HCT116 (cell line): ENCODE data around the gene LSS. TPM values are rescaled to one million over a fixed set of nuclear protein-coding genes. Genes with fewer than 3 reads are reported as not detected.

Experiments used
- ATAC-seq: fragments of 200-7000 bp; cut with Tn5 transposase; 2 replicates; pipeline ENCODE4 v1.9.1; 2020; ENCODE audit warnings: mild to moderate bottlenecking, moderate library complexity
- BruUV-seq: library from RNA; stranded (reverse); fragments of 400-500 nt; replicated peaks from 2 replicates; lab custom pipeline; 2021; lab: Mats Ljungman, UMichigan
- CTCF ChIA-PET: fragments of 300-600 bp; sonication (Branson Sonifier 250); formaldehyde crosslinking; loops from one replicate; lab custom pipeline; 2021; ENCODE audit warnings: antibody characterized with exemption; lab: Charles Lee
- POLR2A ChIA-PET: fragments of 300-600, 350-600 bp; sonication (Branson Sonifier 250); formaldehyde crosslinking; loops from one replicate; lab custom pipeline; 2021; ENCODE audit warnings: antibody characterized with exemption; lab: Charles Lee
- RAD21 ChIA-PET, 2 experiments: fragments of 300-600 bp; sonication (Branson Sonifier 250); formaldehyde crosslinking; loops; one replicate each; lab custom pipeline; 2023; ENCODE audit warnings: low total read pairs in 2 of 2; ENCODE audit not compliant: uncharacterized antibody in 2 of 2, unreplicated experiment in 2 of 2, low non-redundant PET in 1 of 2; lab: Charles Lee
- DNase-seq: peaks from one replicate; pipeline ENCODE4 v3.0.0-alpha.2; 2010; ENCODE audit warnings: low read depth, low spot score
- H2AFZ ChIP-seq: fragments of 200-600 bp; shearing (Covaris generic), sonication (generic); 2 replicates; pipeline ENCODE4 v1.6.1; 2017; ENCODE audit warnings: low read depth, mixed run types, mixed read lengths, antibody characterized with exemption, low read length; ENCODE audit not compliant: poor library complexity, severe bottlenecking
- H3K27ac ChIP-seq: 2 replicates; pipeline ENCODE4 v1.5.1; 2012; ENCODE audit warnings: low read depth, low read length
- H3K27me3 ChIP-seq: fragments of 200-600 bp; sonication (generic); 2 replicates; pipeline ENCODE4 v1.6.1; 2016; ENCODE audit warnings: mixed run types, low read length, mixed read lengths; ENCODE audit not compliant: insufficient read depth
- H3K36me3 ChIP-seq, 2 experiments: fragments of 200-500 bp in 1 of 2; fragments of 200-600 bp in 1 of 2; sonication (Bioruptor generic) in 1 of 2; sonication (generic) in 1 of 2; 2 replicates each; pipeline versions ENCODE4 v1.5.1 to v1.6.1; 2014 to 2016; ENCODE audit warnings: low read length in 2 of 2, inconsistent platforms in 1 of 2, mixed read lengths in 1 of 2, mixed run types in 1 of 2; ENCODE audit not compliant: insufficient read depth in 2 of 2, control insufficient read depth in 1 of 2
- H3K4me1 ChIP-seq, 2 experiments: fragments of 200-600 bp in 1 of 2; sonication (generic) in 1 of 2; 2 replicates each; pipeline versions ENCODE4 v1.5.1 to v1.6.1; 2012 to 2017; ENCODE audit warnings: low read length in 2 of 2, inconsistent platforms in 1 of 2, mild to moderate bottlenecking in 1 of 2, mixed read lengths in 1 of 2, mixed run types in 1 of 2, moderate library complexity in 1 of 2; ENCODE audit not compliant: insufficient read depth in 2 of 2, control insufficient read depth in 1 of 2
- H3K4me2 ChIP-seq: fragments of 200-600 bp; sonication (generic); 2 replicates; pipeline ENCODE4 v1.6.1; 2017; ENCODE audit warnings: mixed run types, low read length, mixed read lengths
- H3K4me3 ChIP-seq, 2 experiments: fragments of 200-600 bp in 1 of 2; sonication (generic) in 1 of 2; replicated peaks in 1 of 2; 2 replicates each; pipeline ENCODE4 v1.5.1; 2011 to 2016; ENCODE audit warnings: low read length in 2 of 2, control low read depth in 1 of 2, low read depth in 1 of 2, mild to moderate bottlenecking in 1 of 2, mixed read lengths in 1 of 2, mixed run types in 1 of 2
- H3K79me2 ChIP-seq: fragments of 200-600 bp; sonication (generic); 2 replicates; pipeline ENCODE4 v1.6.1; 2017; ENCODE audit warnings: mild to moderate bottlenecking, mixed run types, low read length, moderate library complexity, mixed read lengths; ENCODE audit not compliant: insufficient read depth
- H3K9ac ChIP-seq: fragments of 200-600 bp; sonication (generic); 2 replicates; pipeline ENCODE4 v1.6.1; 2016; ENCODE audit warnings: low read length, mixed read lengths
- H3K9me2 ChIP-seq: fragments of 200-600 bp; sonication (generic), shearing (Covaris generic); 2 replicates; pipeline ENCODE4 v1.6.1; 2017; ENCODE audit warnings: mixed run types, mild to moderate bottlenecking, moderate library complexity; ENCODE audit not compliant: insufficient read depth
- H3K9me3 ChIP-seq, 2 experiments: fragments of 200-500 bp in 1 of 2; fragments of 200-600 bp in 1 of 2; sonication (Bioruptor generic) in 1 of 2; sonication (generic) in 1 of 2; 2 replicates each; pipeline ENCODE4 v1.6.1; 2014 to 2017; ENCODE audit warnings: low read length in 2 of 2, mixed read lengths in 2 of 2, inconsistent platforms in 1 of 2, low read depth in 1 of 2, mild to moderate bottlenecking in 1 of 2, mixed run types in 1 of 2, moderate library complexity in 1 of 2; ENCODE audit not compliant: control insufficient read depth in 1 of 2, insufficient read depth in 1 of 2
- H4K20me1 ChIP-seq: fragments of 200-600 bp; sonication (generic), shearing (Covaris generic); 2 replicates; pipeline ENCODE4 v1.6.1; 2017; ENCODE audit warnings: mixed run types, mild to moderate bottlenecking, moderate library complexity; ENCODE audit not compliant: insufficient read depth
- CBX3 ChIP-seq: IDR thresholded peaks from 2 replicates; pipeline ENCODE4 v1.6.1; 2012; ENCODE audit warnings: low read depth
- CEBPB ChIP-seq: IDR thresholded peaks from 2 replicates; pipeline ENCODE4 v1.6.1; 2012; ENCODE audit warnings: low read depth
- EGR1 ChIP-seq: IDR thresholded peaks from 2 replicates; pipeline ENCODE4 v1.6.1; 2012; ENCODE audit warnings: low read depth
- ELF1 ChIP-seq: IDR thresholded peaks from 2 replicates; pipeline ENCODE4 v1.6.1; 2012; ENCODE audit warnings: low read depth, borderline replicate concordance
- FOSL1 ChIP-seq: IDR thresholded peaks from 2 replicates; pipeline ENCODE4 v1.6.1; 2012; ENCODE audit warnings: low read depth
- JUND ChIP-seq: IDR thresholded peaks from 2 replicates; pipeline ENCODE4 v1.6.1; 2012
- POLR2A ChIP-seq: IDR thresholded peaks from 2 replicates; pipeline ENCODE4 v1.7.0; 2011; ENCODE audit warnings: borderline replicate concordance; ENCODE audit not compliant: insufficient read depth, insufficient read length; ENCODE audit errors: extremely low read depth
- POLR2AphosphoS5 ChIP-seq: IDR thresholded peaks from 2 replicates; pipeline ENCODE4 v1.6.1; 2011; ENCODE audit warnings: mild to moderate bottlenecking, low read depth, low read length, moderate library complexity
- SIN3A ChIP-seq: IDR thresholded peaks from 2 replicates; pipeline ENCODE4 v1.6.1; 2012; ENCODE audit warnings: low read depth
- SP1 ChIP-seq: IDR thresholded peaks from 2 replicates; pipeline ENCODE4 v1.6.1; 2012; ENCODE audit warnings: low read depth
- SRF ChIP-seq: IDR thresholded peaks from 2 replicates; pipeline ENCODE4 v1.6.1; 2012; ENCODE audit warnings: low read depth
- TCF7L2 ChIP-seq: IDR thresholded peaks from 2 replicates; pipeline ENCODE4 v1.7.0; 2011; ENCODE audit warnings: borderline replicate concordance, inconsistent platforms; ENCODE audit not compliant: insufficient read depth, insufficient read length; ENCODE audit errors: extremely low read depth
- YY1 ChIP-seq: IDR thresholded peaks from 2 replicates; pipeline ENCODE4 v1.6.1; 2011; ENCODE audit warnings: low read length, low read depth, moderate library complexity, mild to moderate bottlenecking; ENCODE audit not compliant: insufficient replicate concordance; ENCODE audit errors: extremely low read depth
- ZFX ChIP-seq: fragments of 450-650 bp; IDR thresholded peaks from 2 replicates; pipeline ENCODE4 v1.6.1; 2017
- ZNF274 ChIP-seq: fragments of 200-500 bp; sonication (Bioruptor generic); IDR thresholded peaks from 2 replicates; pipeline ENCODE4 v1.6.1; 2014; ENCODE audit warnings: mild to moderate bottlenecking, low read depth, low read length, inconsistent platforms
- intact Hi-C: fragments of 100-400 bp; cut with micrococcal nuclease; formaldehyde crosslinking; loops from 2 replicates; pipeline ENCODE4 v1.10.0; 2022
- total RNA-seq: library from RNA; stranded (reverse); gene quantifications from one replicate; pipeline ENCODE4 v1.2.1, GENCODE V29; 2021; ENCODE audit not compliant: unreplicated experiment
- TF ChIP-seq, protein P1 (sequence below): IDR thresholded peaks from 2 replicates; pipeline ENCODE4 v1.6.1; 2011; ENCODE audit warnings: mild to moderate bottlenecking, low read length, moderate library complexity; ENCODE audit not compliant: insufficient replicate concordance; ENCODE audit errors: extremely low read depth
- TF ChIP-seq, protein P2 (sequence below): IDR thresholded peaks from 2 replicates; pipeline ENCODE4 v1.6.1; 2012; ENCODE audit warnings: low read depth
- TF ChIP-seq, protein P3 (sequence below): IDR thresholded peaks from 2 replicates; pipeline ENCODE4 v1.6.1; 2012
- TF ChIP-seq, protein P4 (sequence below), 3 experiments: fragments of 200-600 bp in 1 of 3; sonication (generic) in 1 of 3; IDR thresholded peaks in 2 of 3; conservative IDR thresholded peaks in 1 of 3; 2 replicates each; pipeline ENCODE4 v1.5.1; 2012 to 2017; ENCODE audit warnings: low read depth in 2 of 3, low read length in 2 of 3, antibody characterized with exemption in 1 of 3, borderline replicate concordance in 1 of 3, control low read depth in 1 of 3, mild to moderate bottlenecking in 1 of 3, mixed read lengths in 1 of 3, mixed run types in 1 of 3, moderate library complexity in 1 of 3; ENCODE audit not compliant: insufficient read depth in 1 of 3

Gene LSS
- total RNA-seq, 1 experiment from 2014 or later = 44.7 TPM

DNA sequence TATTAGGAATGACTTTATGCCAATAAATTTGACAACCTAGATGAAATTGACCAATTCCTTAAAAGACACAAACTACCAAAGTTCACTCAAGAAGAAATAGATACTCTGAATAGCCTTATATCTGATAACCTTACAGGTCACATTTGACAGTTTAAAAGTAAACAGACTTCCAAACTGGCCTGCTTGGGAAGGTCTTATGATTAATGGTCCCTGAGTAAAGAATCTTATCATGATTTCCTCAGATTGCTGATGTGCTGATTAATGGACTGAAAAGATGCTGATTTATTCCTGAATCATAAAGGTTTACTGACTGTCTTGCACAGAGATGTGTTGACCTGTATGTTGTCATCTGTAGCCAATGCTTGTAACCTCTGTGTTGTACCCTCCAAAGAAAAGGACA is 63.5 kb downstream of the LSS start:
- TF ChIP-seq POLR2AphosphoS5 = no peak
- TF ChIP-seq CBX3 = no peak
- no peak for TF ChIP-seq TCF7L2
- TF ChIP-seq FOSL1 = no peak
- TF ChIP-seq POLR2A = no peak
- TF ChIP-seq, protein P1, sequence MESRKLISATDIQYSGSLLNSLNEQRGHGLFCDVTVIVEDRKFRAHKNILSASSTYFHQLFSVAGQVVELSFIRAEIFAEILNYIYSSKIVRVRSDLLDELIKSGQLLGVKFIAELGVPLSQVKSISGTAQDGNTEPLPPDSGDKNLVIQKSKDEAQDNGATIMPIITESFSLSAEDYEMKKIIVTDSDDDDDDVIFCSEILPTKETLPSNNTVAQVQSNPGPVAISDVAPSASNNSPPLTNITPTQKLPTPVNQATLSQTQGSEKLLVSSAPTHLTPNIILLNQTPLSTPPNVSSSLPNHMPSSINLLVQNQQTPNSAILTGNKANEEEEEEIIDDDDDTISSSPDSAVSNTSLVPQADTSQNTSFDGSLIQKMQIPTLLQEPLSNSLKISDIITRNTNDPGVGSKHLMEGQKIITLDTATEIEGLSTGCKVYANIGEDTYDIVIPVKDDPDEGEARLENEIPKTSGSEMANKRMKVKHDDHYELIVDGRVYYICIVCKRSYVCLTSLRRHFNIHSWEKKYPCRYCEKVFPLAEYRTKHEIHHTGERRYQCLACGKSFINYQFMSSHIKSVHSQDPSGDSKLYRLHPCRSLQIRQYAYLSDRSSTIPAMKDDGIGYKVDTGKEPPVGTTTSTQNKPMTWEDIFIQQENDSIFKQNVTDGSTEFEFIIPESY = no peak
- TF ChIP-seq SIN3A = no peak
- TF ChIP-seq, protein P2, sequence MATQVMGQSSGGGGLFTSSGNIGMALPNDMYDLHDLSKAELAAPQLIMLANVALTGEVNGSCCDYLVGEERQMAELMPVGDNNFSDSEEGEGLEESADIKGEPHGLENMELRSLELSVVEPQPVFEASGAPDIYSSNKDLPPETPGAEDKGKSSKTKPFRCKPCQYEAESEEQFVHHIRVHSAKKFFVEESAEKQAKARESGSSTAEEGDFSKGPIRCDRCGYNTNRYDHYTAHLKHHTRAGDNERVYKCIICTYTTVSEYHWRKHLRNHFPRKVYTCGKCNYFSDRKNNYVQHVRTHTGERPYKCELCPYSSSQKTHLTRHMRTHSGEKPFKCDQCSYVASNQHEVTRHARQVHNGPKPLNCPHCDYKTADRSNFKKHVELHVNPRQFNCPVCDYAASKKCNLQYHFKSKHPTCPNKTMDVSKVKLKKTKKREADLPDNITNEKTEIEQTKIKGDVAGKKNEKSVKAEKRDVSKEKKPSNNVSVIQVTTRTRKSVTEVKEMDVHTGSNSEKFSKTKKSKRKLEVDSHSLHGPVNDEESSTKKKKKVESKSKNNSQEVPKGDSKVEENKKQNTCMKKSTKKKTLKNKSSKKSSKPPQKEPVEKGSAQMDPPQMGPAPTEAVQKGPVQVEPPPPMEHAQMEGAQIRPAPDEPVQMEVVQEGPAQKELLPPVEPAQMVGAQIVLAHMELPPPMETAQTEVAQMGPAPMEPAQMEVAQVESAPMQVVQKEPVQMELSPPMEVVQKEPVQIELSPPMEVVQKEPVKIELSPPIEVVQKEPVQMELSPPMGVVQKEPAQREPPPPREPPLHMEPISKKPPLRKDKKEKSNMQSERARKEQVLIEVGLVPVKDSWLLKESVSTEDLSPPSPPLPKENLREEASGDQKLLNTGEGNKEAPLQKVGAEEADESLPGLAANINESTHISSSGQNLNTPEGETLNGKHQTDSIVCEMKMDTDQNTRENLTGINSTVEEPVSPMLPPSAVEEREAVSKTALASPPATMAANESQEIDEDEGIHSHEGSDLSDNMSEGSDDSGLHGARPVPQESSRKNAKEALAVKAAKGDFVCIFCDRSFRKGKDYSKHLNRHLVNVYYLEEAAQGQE = no peak
- TF ChIP-seq ELF1 = no peak
- TF ChIP-seq EGR1 = no peak
- TF ChIP-seq, protein P3, sequence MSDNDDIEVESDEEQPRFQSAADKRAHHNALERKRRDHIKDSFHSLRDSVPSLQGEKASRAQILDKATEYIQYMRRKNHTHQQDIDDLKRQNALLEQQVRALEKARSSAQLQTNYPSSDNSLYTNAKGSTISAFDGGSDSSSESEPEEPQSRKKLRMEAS = no peak
- TF ChIP-seq SRF = no peak
- no peak for TF ChIP-seq ZFX
- no peak for TF ChIP-seq YY1
- TF ChIP-seq JUND = no peak
- TF ChIP-seq ZNF274 = no peak
- TF ChIP-seq, protein P4, sequence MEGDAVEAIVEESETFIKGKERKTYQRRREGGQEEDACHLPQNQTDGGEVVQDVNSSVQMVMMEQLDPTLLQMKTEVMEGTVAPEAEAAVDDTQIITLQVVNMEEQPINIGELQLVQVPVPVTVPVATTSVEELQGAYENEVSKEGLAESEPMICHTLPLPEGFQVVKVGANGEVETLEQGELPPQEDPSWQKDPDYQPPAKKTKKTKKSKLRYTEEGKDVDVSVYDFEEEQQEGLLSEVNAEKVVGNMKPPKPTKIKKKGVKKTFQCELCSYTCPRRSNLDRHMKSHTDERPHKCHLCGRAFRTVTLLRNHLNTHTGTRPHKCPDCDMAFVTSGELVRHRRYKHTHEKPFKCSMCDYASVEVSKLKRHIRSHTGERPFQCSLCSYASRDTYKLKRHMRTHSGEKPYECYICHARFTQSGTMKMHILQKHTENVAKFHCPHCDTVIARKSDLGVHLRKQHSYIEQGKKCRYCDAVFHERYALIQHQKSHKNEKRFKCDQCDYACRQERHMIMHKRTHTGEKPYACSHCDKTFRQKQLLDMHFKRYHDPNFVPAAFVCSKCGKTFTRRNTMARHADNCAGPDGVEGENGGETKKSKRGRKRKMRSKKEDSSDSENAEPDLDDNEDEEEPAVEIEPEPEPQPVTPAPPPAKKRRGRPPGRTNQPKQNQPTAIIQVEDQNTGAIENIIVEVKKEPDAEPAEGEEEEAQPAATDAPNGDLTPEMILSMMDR (IDR thresholded peaks at IDR 0.05 in 2 of 3, conservative IDR thresholded peaks at IDR 0.05 in 1 of 3; ENCODE audit: borderline replicate concordance in 1 of 3, insufficient read depth in 1 of 3, low read depth in 2 of 3, low read length in 2 of 3) = no peak
- TF ChIP-seq CEBPB = no peak
- no peak for TF ChIP-seq SP1
- TF ChIP-seq, all 23 proteins: peak for 0
- Histone ChIP-seq H3K27ac (no peak overlapping the region), H3K9me3 (no peaks in the 10 kb centered on the region), H2AFZ (no peak overlapping the region), H3K9ac (no peak overlapping the region), H3K4me2 (no peak overlapping the region), H3K4me3 (no peak overlapping the region), H3K27me3 (peaks cover 9% of the 10 kb centered on the region; the same call in 1 of the 2 replicates), H3K9me2 (no peaks in the 10 kb centered on the region), H3K79me2 (no peaks in the 10 kb centered on the region), H3K36me3 (no peaks in the 10 kb centered on the region), H3K4me1 (no peaks in the 10 kb centered on the region), H4K20me1 (no peaks in the 10 kb centered on the region)
- ATAC-seq (no peak), DNase-seq (no peak)
- intact Hi-C loops = no loop called here
- RAD21 ChIA-PET = no interaction called here
- CTCF ChIA-PET = no interaction called here
- POLR2A ChIA-PET = no interaction called here
- BruUV-seq = no TSS peak
